Upper lobe of right lung (tissue), 1 donor: Measurements from ENCODE around the gene NCAPG2. TPM values are rescaled to one million over a fixed set of nuclear protein-coding genes. Genes with fewer than 3 reads are reported as not detected.

Experiments used
- ATAC-seq: fragments of 200-7000 bp; cut with Tn5 transposase; one replicate; pipeline ENCODE4 v1.9.1; 2020; ENCODE audit warnings: mild to moderate bottlenecking, moderate library complexity
- DNase-seq: peaks from one replicate; pipeline ENCODE4 v3.0.0-alpha.2; 2020
- H3K27ac ChIP-seq: fragments of 200-600 bp; one replicate; pipeline ENCODE4 v1.8.0; 2022
- H3K27me3 ChIP-seq: fragments of 200-600 bp; one replicate; pipeline ENCODE4 v1.8.0; 2022; ENCODE audit warnings: mild to moderate bottlenecking
- H3K36me3 ChIP-seq: fragments of 200-600 bp; one replicate; pipeline ENCODE4 v1.8.0; 2022
- H3K4me1 ChIP-seq: fragments of 200-600 bp; one replicate; pipeline ENCODE4 v1.8.0; 2022
- H3K4me3 ChIP-seq: fragments of 200-600 bp; one replicate; pipeline ENCODE4 v1.8.0; 2022; ENCODE audit warnings: mild to moderate bottlenecking
- H3K9me3 ChIP-seq: fragments of 200-600 bp; one replicate; pipeline ENCODE4 v1.8.0; 2022
- CTCF ChIP-seq: fragments of 200-600 bp; IDR thresholded peaks from one replicate; pipeline ENCODE4 v1.8.0; 2022; ENCODE audit warnings: antibody characterized with exemption
- intact Hi-C: fragments of 100-400 bp; cut with DNase I; formaldehyde crosslinking; loops from one replicate; pipeline ENCODE4 v1.11.0; 2022
- total RNA-seq: library from RNA; stranded (reverse); fragmentation: NEBNext Ultra II Directional; extraction: Animal tissue kit (Norgen Biotek cat#: 25700); gene quantifications from one replicate; pipeline ENCODE4 v1.2.1, GENCODE V29; 2021
- donor health status: DM: no; HTN: yes; CAD: no; lungs with severe emphysema.

NCAPG2 gene
- total RNA-seq, 1 donor from 2014 or later, result 6.5 TPM

GRCh38 chr7:158723714-158724385, 19.2 kb upstream of the NCAPG2 start:
- Histone ChIP-seq H3K4me3 (no peak overlapping the region), H3K27ac (no peak overlapping the region), H3K4me1 (no peaks in the 10 kb centered on the region), H3K36me3 (no peaks in the 10 kb centered on the region), H3K9me3 (no peaks in the 10 kb centered on the region), H3K27me3 (no peaks in the 10 kb centered on the region)
- TF ChIP-seq CTCF, result no peak
- intact Hi-C loops, result no loop called here
- no peak for ATAC-seq
- no peak for DNase-seq

GRCh38 chr7:158723266-158723665, 18.7 kb upstream of the NCAPG2 start:
- ATAC-seq (no peak), DNase-seq (no peak)
- Histone ChIP-seq H3K36me3 (no peaks in the 10 kb centered on the region), H3K4me3 (no peak overlapping the region), H3K27ac (no peak overlapping the region), H3K27me3 (no peaks in the 10 kb centered on the region), H3K4me1 (no peaks in the 10 kb centered on the region), H3K9me3 (no peaks in the 10 kb centered on the region)
- intact Hi-C loops, result no loop called here
- TF ChIP-seq CTCF, result no peak

GRCh38 chr7:158722574-158723237, 18.1 kb upstream of the NCAPG2 start:
- ATAC-seq, result no peak
- Histone ChIP-seq H3K9me3 (no peaks in the 10 kb centered on the region), H3K27ac (no peak overlapping the region), H3K4me1 (no peaks in the 10 kb centered on the region), H3K27me3 (no peaks in the 10 kb centered on the region), H3K36me3 (no peaks in the 10 kb centered on the region), H3K4me3 (no peak overlapping the region)
- intact Hi-C loops, result no loop called here
- DNase-seq, result no peak
- no peak for TF ChIP-seq CTCF

GRCh38 chr7:158720112-158720511, 15.5 kb upstream of the NCAPG2 start:
- H3K9me3 ChIP-seq, result no peaks in the 10 kb centered on the region
- H3K4me3 ChIP-seq, result no peak overlapping the region
- H3K27ac ChIP-seq, result no peak overlapping the region
- ATAC-seq, result no peak
- no peak for DNase-seq
- H3K36me3 ChIP-seq, result no peaks in the 10 kb centered on the region
- intact Hi-C loops, result no loop called here
- no peaks in the 10 kb centered on the region for H3K4me1 ChIP-seq
- no peak for TF ChIP-seq CTCF
- no peaks in the 10 kb centered on the region for H3K27me3 ChIP-seq

- no peaks in the 10 kb centered on the region for H3K4me1 ChIP-seq
- ATAC-seq, result no peak
- no peak overlapping the region for H3K27ac ChIP-seq
- no peaks in the 10 kb centered on the region for H3K36me3 ChIP-seq
- intact Hi-C loops, result no loop called here
- no peak overlapping the region for H3K4me3 ChIP-seq
- no peak for TF ChIP-seq CTCF
- no peaks in the 10 kb centered on the region for H3K9me3 ChIP-seq
- DNase-seq, result no peak
- no peaks in the 10 kb centered on the region for H3K27me3 ChIP-seq
Measured at GRCh38 chr7:158716802-158717201, 12.2 kb upstream of the NCAPG2 start.
